ENCODE data around the gene CDC14A.

The CDC14A gene

GRCh38 chr1:100543640-100544039 is 191.3 kb downstream of the CDC14A start:
- no peak for FAIRE-seq

GRCh38 chr1:100544791-100545190 is 192.5 kb downstream of the CDC14A start:
- no peak for FAIRE-seq

GRCh38 chr1:100545855-100546254 is 193.5 kb downstream of the CDC14A start:
- no peak for FAIRE-seq

GRCh38 chr1:100552031-100552430 is 199.7 kb downstream of the CDC14A start:
- peak; percentile 48 for FAIRE-seq

GRCh38 chr1:100552922-100553321 is 200.6 kb downstream of the CDC14A start:
- FAIRE-seq: no peak

- no peak for FAIRE-seq
These were observed 203.9 kb downstream of the CDC14A start for GRCh38 chr1:100556181-100556580.

GRCh38 chr1:100556925-100557605 is 204.8 kb downstream of the CDC14A start:
- no peak for FAIRE-seq

- FAIRE-seq: no peak
These were observed 205.3 kb downstream of the CDC14A start for GRCh38 chr1:100557606-100557953.

- FAIRE-seq: no peak
These were observed 213.2 kb downstream of the CDC14A start for GRCh38 chr1:100565533-100565932.

GRCh38 chr1:100565937-100566699 is 213.8 kb downstream of the CDC14A start:
- FAIRE-seq: no peak

- FAIRE-seq: peak; percentile 39
These were observed 214.8 kb downstream of the CDC14A start for GRCh38 chr1:100567062-100567461.
